CD1c-positive myeloid dendritic cell (primary cell): ENCODE measurements around the gene CX3CL1.
"Not testable (repeated sequence)": the region's sequence is repeated elsewhere in the genome, so short reads cannot be mapped to it uniquely, and the experiment has no call there.

ENCODE experiments used
- DNase-seq: peaks from one replicate; pipeline ENCODE4 v3.0.0-alpha.2; 2016; ENCODE audit errors: extremely low spot score

The CX3CL1 gene

GRCh38 chr16:57357330-57358085 lies 14.8 kb upstream of the CX3CL1 start:
- peak; percentile 82 for DNase-seq

- DNase-seq: peak; percentile 75
These were observed 14.2 kb upstream of the CX3CL1 start for GRCh38 chr16:57358086-57358420.

- DNase-seq: peak; percentile 83
These were observed 13.7 kb upstream of the CX3CL1 start, which contains the start of gene CCL22 for GRCh38 chr16:57358527-57359095. TSS of gene CCL22 (plus strand) at chr16:57358783. CDS start at chr16:57358817, 34 bp downstream.

GRCh38 chr16:57360321-57360935 lies 11.9 kb upstream of the CX3CL1 start:
- DNase-seq: no peak

- no peak for DNase-seq
These were observed 10.9 kb upstream of the CX3CL1 start for GRCh38 chr16:57361404-57361803.

GRCh38 chr16:57364143-57364542 lies 8.1 kb upstream of the CX3CL1 start:
- DNase-seq: no peak

- DNase-seq: peak; percentile 28
These were observed 5.7 kb upstream of the CX3CL1 start for GRCh38 chr16:57366544-57367040.

- no peak for DNase-seq
These were observed 5.1 kb upstream of the CX3CL1 start for GRCh38 chr16:57367116-57367752.

GRCh38 chr16:57371494-57372371 lies 557 bp upstream of the CX3CL1 start:
- no peak for DNase-seq

GRCh38 chr16:57373117-57373947 lies 1.0 kb downstream of the CX3CL1 start:
- no peak for DNase-seq

- peak; percentile 14 for DNase-seq
These were observed 1.8 kb downstream of the CX3CL1 start for GRCh38 chr16:57374067-57374534.

- not testable (repeated sequence) for DNase-seq
These were observed 2.7 kb downstream of the CX3CL1 start for GRCh38 chr16:57374925-57375465.

- DNase-seq: no peak
These were observed 4.1 kb downstream of the CX3CL1 start for GRCh38 chr16:57376313-57376818.

GRCh38 chr16:57377080-57377841 lies 5.0 kb downstream of the CX3CL1 start:
- no peak for DNase-seq

GRCh38 chr16:57379579-57379978 lies 7.3 kb downstream of the CX3CL1 start:
- DNase-seq: no peak

- peak; percentile 24 for DNase-seq
These were observed 8.6 kb downstream of the CX3CL1 start for GRCh38 chr16:57380671-57381462.

- no peak for DNase-seq
These were observed 9.7 kb downstream of the CX3CL1 start for GRCh38 chr16:57381791-57382534.
